Gastroesophageal sphincter (tissue), 4 donors: ENCODE results near the gene WNT11. TPM values are rescaled to one million over a fixed set of nuclear protein-coding genes. Genes with fewer than 3 reads are reported as not detected.

ENCODE experiments used
- ATAC-seq: fragments of 150-250 bp; one replicate; pipeline ENCODE4 v1.9.1; 2016; ENCODE audit warnings: mild to moderate bottlenecking, moderate library complexity
- H3K27ac ChIP-seq, 4 donors: fragments of 200-600 bp; sonication (generic) in 3 of 4; 1 replicate in 3 of 4; 2 replicates in 1 of 4; pipeline ENCODE4 v1.5.1; 2016 to 2019
- H3K27me3 ChIP-seq: fragments of 200-600 bp; sonication (generic); one replicate; pipeline ENCODE4 v1.5.1; 2019
- H3K36me3 ChIP-seq, 2 donors: fragments of 200-600 bp; sonication (generic); one replicate each; pipeline ENCODE4 v1.5.1; 2019; ENCODE audit warnings: control low read depth in 1 of 2
- H3K4me1 ChIP-seq, 3 donors: fragments of 200-600 bp; sonication (generic); 1 replicate in 2 of 3; 2 replicates in 1 of 3; pipeline ENCODE4 v1.5.1; 2016 to 2019; ENCODE audit warnings: control low read depth in 2 of 3
- H3K4me3 ChIP-seq, 2 donors: fragments of 200-600 bp; sonication (generic); one replicate each; pipeline ENCODE4 v1.5.1; 2019; ENCODE audit warnings: mild to moderate bottlenecking in 1 of 2, moderate library complexity in 1 of 2
- H3K9me3 ChIP-seq, 3 donors: fragments of 200-600 bp; sonication (generic); one replicate each; pipeline ENCODE4 v1.5.1; 2017 to 2019; ENCODE audit warnings: control low read depth in 2 of 3
- CTCF ChIP-seq, 4 experiments: fragments of 200-600 bp in 2 of 4; fragments of 450-650 bp in 2 of 4; sonication (generic) in 1 of 4; IDR thresholded peaks; one replicate each; pipeline ENCODE4 v1.5.1; 2017 to 2019; ENCODE audit warnings: antibody characterized with exemption in 4 of 4, mild to moderate bottlenecking in 2 of 4, moderate library complexity in 2 of 4
- EP300 ChIP-seq: sonication (generic); formaldehyde crosslinking; IDR thresholded peaks from one replicate; pipeline ENCODE4 v1.6.1; 2017; ENCODE audit warnings: antibody characterized with exemption, mild to moderate bottlenecking
- POLR2A ChIP-seq, 2 donors: fragments of 450-650 bp; IDR thresholded peaks; one replicate each; pipeline ENCODE4 v1.6.1; 2017; ENCODE audit warnings: antibody characterized with exemption in 2 of 2, mild to moderate bottlenecking in 2 of 2, moderate library complexity in 1 of 2
- POLR2AphosphoS5 ChIP-seq: sonication (generic); formaldehyde crosslinking; IDR thresholded peaks from one replicate; pipeline ENCODE4 v1.6.1; 2017; ENCODE audit warnings: antibody characterized with exemption
- WGBS, 2 donors: methylation state at CpG; one replicate each; pipeline ENCODE4 v1.1.5; 2018; ENCODE audit warnings: low coverage in 1 of 2; 5-methylcytosine and 5-hydroxymethylcytosine counted together
- total RNA-seq, 4 donors: library from RNA; depleted of rRNA; stranded (reverse); fragments of >200 nt; gene quantifications; one replicate each; pipeline ENCODE4 v1.1.0, GENCODE V29; 2016

Gene WNT11
- total RNA-seq, 4 donors from 2014 or later: 2.5 to 17.1 (median 5.4) TPM

GRCh38 chr11:76228875-76229149, 22.5 kb upstream of the WNT11 start:
- Histone ChIP-seq H3K4me3 (no peak overlapping the region), H3K4me1 (peaks cover 0 to 9% (median 2%) of the 10 kb centered on the region in 3 donors), H3K36me3 (no peaks in the 10 kb centered on the region), H3K9me3 (no peaks in the 10 kb centered on the region), H3K27ac (no peak overlapping the region), H3K27me3 (no peaks in the 10 kb centered on the region)
- no peak for ATAC-seq
- TF ChIP-seq POLR2A (IDR thresholded peaks at IDR 0.05) (no peak), EP300 (no peak), CTCF (IDR thresholded peaks at IDR 0.05) (no peak), POLR2AphosphoS5 (no peak)
- 60% methylated on average over 1 of the region's 5 CpGs; no CpG with 5 or more reads in 1 of the 2 donors for WGBS, 2 donors

DNA sequence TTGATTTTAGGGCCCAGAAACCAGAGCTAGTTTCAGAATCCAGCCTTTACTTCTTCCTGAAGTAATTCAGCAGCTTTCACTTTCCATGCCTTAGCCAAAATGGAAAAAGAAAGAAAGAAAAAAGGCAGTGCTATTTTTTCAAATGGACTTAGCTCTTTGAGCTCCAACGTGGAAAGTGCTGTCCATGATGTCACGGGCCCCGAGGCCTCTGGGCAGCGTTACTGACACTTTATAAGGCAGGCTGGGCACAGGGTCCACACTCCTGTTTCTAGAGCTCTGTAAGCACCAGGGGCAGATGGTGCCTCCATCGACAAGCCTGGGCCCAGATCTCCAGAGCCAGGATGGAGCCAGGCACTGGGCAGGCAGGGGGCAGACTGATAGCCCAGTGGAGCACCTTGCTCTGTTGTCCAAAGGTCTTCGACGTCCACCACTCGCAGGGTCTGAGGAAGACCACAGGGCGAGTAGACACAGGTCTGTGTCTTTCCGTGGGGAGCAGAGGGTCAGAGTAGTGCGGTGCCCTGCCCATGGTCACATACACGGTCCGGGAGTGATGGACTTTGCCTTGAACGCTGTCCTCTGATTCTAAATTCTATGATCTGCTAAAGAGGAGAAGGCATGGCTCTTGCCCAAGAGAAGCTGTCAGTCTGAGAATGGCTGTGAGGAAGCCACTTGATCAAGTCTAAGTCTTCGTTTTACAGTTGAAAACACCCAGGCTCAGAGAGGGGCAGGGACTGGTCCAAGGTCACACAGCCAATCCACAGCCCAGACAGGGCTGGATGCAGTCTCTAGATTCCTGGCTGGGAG, 22.0 kb upstream of the WNT11 start:
- Histone ChIP-seq H3K4me3 (no peak overlapping the region), H3K27me3 (no peaks in the 10 kb centered on the region), H3K4me1 (peaks cover 0 to 7% (median 0%) of the 10 kb centered on the region in 3 donors), H3K9me3 (no peaks in the 10 kb centered on the region), H3K36me3 (no peaks in the 10 kb centered on the region), H3K27ac (peak overlapping the region in 1 of 4 donors; percentile 24)
- ATAC-seq: no peak
- 69% methylated on average over 7 of the region's 15 CpGs; no CpG with 5 or more reads in 1 of the 2 donors for whole genome bisulfite sequencing, 2 donors
- no peak for TF ChIP-seq POLR2A (IDR thresholded peaks at IDR 0.05)
- no peak for TF ChIP-seq POLR2AphosphoS5
- no peak for TF ChIP-seq CTCF (IDR thresholded peaks at IDR 0.05)

GRCh38 chr11:76226626-76227025, 20.3 kb upstream of the WNT11 start:
- no peak for ATAC-seq
- 91 to 100% methylated on average over 2 to 3 of the region's 3 CpGs for WGBS, 2 donors

GRCh38 chr11:76225122-76225611, 18.9 kb upstream of the WNT11 start:
- TF ChIP-seq CTCF (IDR thresholded peaks at IDR 0.05): no peak
- no peak for TF ChIP-seq POLR2AphosphoS5
- no peak for TF ChIP-seq POLR2A (IDR thresholded peaks at IDR 0.05)
- no peak for TF ChIP-seq EP300
- Histone ChIP-seq H3K27me3 (no peaks in the 10 kb centered on the region), H3K4me1 (peaks cover 0 to 7% (median 0%) of the 10 kb centered on the region in 3 donors), H3K27ac (peak overlapping the region in 2 of 4 donors; percentile 31 to 39), H3K9me3 (no peaks in the 10 kb centered on the region), H3K4me3 (no peak overlapping the region), H3K36me3 (no peaks in the 10 kb centered on the region)
- ATAC-seq: peak; percentile 77
- WGBS, 2 donors: 78 to 88% methylated on average over 6 to 8 of the region's 17 CpGs

More at GRCh38 chr11:76226626-76227025, 20.3 kb upstream of the WNT11 start:
- TF ChIP-seq EP300 (no peak), POLR2A (IDR thresholded peaks at IDR 0.05) (no peak), CTCF (IDR thresholded peaks at IDR 0.05) (no peak), POLR2AphosphoS5 (no peak)
- no peaks in the 10 kb centered on the region for H3K27me3 ChIP-seq
- no peaks in the 10 kb centered on the region for H3K36me3 ChIP-seq
- H3K27ac ChIP-seq: no peak overlapping the region
- no peaks in the 10 kb centered on the region for H3K9me3 ChIP-seq
- peaks cover 0 to 7% (median 0%) of the 10 kb centered on the region in 3 donors for H3K4me1 ChIP-seq
- no peak overlapping the region for H3K4me3 ChIP-seq
